HepG2 (cell line): Measurements from ENCODE around the gene NR2F1. TPM values are rescaled to one million over a fixed set of nuclear protein-coding genes. Genes with fewer than 3 reads are reported as not detected.

Experiments
- ATAC-seq: fragments of 200-7000 bp; cut with Tn5 transposase; 3 replicates; pipeline ENCODE4 v1.9.1; 2020; ENCODE audit warnings: mild to moderate bottlenecking, moderate library complexity
- BruUV-seq: library from RNA; stranded (reverse); fragments of 400-500 nt; replicated peaks from 2 replicates; lab custom pipeline; 2021; lab: Mats Ljungman, UMichigan
- CTCF ChIA-PET: fragments of 300-600 bp; formaldehyde crosslinking; extraction: SDS; loops from one replicate; lab custom pipeline; 2021; ENCODE audit warnings: low total read pairs, inconsistent platforms, low intra/inter-chr PET ratio; lab: Yijun Ruan, JAX
- POLR2A ChIA-PET: fragments of 350-600 bp; sonication (Branson Sonifier 250); formaldehyde crosslinking; loops from one replicate; lab custom pipeline; 2020; ENCODE audit warnings: antibody characterized with exemption, inconsistent platforms; lab: Yijun Ruan, JAX
- DNase-seq: peaks from one replicate; pipeline ENCODE4 v3.0.0-alpha.2; 2015; ENCODE audit warnings: low spot score
- FAIRE-seq: peaks from 3 replicates; lab custom pipeline; 2011; peaks lifted over from hg19 to GRCh38; lab: Jason Lieb, UNC
- H2AFZ ChIP-seq: one replicate; pipeline ENCODE4 v1.6.1; 2011; ENCODE audit warnings: low read length, inconsistent platforms
- H3K27ac ChIP-seq: fragments of 300-600 bp; 3 replicates; pipeline ENCODE4 v1.8.0; 2011; ENCODE audit warnings: mixed run types, mild to moderate bottlenecking, mixed read lengths, low read length, inconsistent platforms; ENCODE audit not compliant: insufficient read depth; ENCODE audit errors: extremely low read length
- H3K27me3 ChIP-seq, 2 experiments: fragments of 200-600 bp in 1 of 2; 2 replicates in 1 of 2; 3 replicates in 1 of 2; pipeline versions ENCODE4 v1.6.0 to v1.8.0; 2011; ENCODE audit warnings: low read length in 2 of 2, mild to moderate bottlenecking in 2 of 2, moderate library complexity in 2 of 2, inconsistent platforms in 1 of 2; ENCODE audit not compliant: insufficient read depth in 2 of 2, control insufficient read depth in 1 of 2
- H3K36me3 ChIP-seq, 2 experiments: fragments of 200-600 bp in 1 of 2; replicated peaks in 1 of 2; 2 replicates in 1 of 2; 3 replicates in 1 of 2; pipeline versions ENCODE4 v1.5.1 to v1.8.0; 2011; ENCODE audit warnings: low read length in 2 of 2, inconsistent platforms in 1 of 2; ENCODE audit not compliant: insufficient read depth in 2 of 2, control insufficient read depth in 1 of 2
- H3K4me1 ChIP-seq: 2 replicates; pipeline ENCODE4 v1.5.1; 2012; ENCODE audit warnings: low read length, inconsistent platforms; ENCODE audit not compliant: insufficient read depth
- H3K4me2 ChIP-seq: 2 replicates; pipeline ENCODE4 v1.6.0; 2011; ENCODE audit warnings: low read depth, low read length, inconsistent platforms
- H3K4me3 ChIP-seq, 3 experiments: fragments of 200-600 bp in 1 of 3; sonication (generic), shearing (Covaris generic) in 1 of 3; replicated peaks in 1 of 3; 2 replicates each; pipeline ENCODE4 v1.5.1; 2011 to 2016; ENCODE audit warnings: low read length in 3 of 3, inconsistent platforms in 2 of 3, low read depth in 2 of 3, mild to moderate bottlenecking in 2 of 3, control low read depth in 1 of 3, mixed read lengths in 1 of 3; ENCODE audit not compliant: insufficient read depth in 1 of 3
- H3K79me2 ChIP-seq: one replicate; pipeline ENCODE4 v1.6.1; 2011; ENCODE audit warnings: low read length, inconsistent platforms; ENCODE audit not compliant: insufficient read depth
- H3K9ac ChIP-seq: 2 replicates; pipeline ENCODE4 v1.6.0; 2011; ENCODE audit warnings: mild to moderate bottlenecking, low read depth, low read length, inconsistent platforms; ENCODE audit not compliant: insufficient read depth
- H3K9me3 ChIP-seq: 2 replicates; pipeline ENCODE4 v1.5.1; 2012; ENCODE audit warnings: mild to moderate bottlenecking, low read length
- H4K20me1 ChIP-seq: 2 replicates; pipeline ENCODE4 v1.6.0; 2011; ENCODE audit warnings: inconsistent platforms, mild to moderate bottlenecking, low read length, moderate library complexity; ENCODE audit not compliant: insufficient read depth
- MYNN ChIP-seq: sonication (generic); formaldehyde crosslinking; IDR thresholded peaks from 2 replicates; pipeline ENCODE4 v1.4.0; 2020; ENCODE audit warnings: mild to moderate bottlenecking, low read depth, missing genetic modification reagents
- SMC3 ChIP-seq: IDR thresholded peaks from 2 replicates; pipeline ENCODE4 v1.6.1; 2011; ENCODE audit warnings: low read length, improper control_type of control experiment
- ZHX1 ChIP-seq: sonication (generic); formaldehyde crosslinking; IDR thresholded peaks from 2 replicates; pipeline ENCODE4 v1.8.1; 2022; ENCODE audit warnings: low read depth, mild to moderate bottlenecking, missing genetic modification reagents
- ZSCAN30 ChIP-seq: sonication (generic); formaldehyde crosslinking; IDR thresholded peaks from 2 replicates; pipeline ENCODE4 v1.5.0; 2020; ENCODE audit warnings: mild to moderate bottlenecking, missing genetic modification reagents
- WGBS: methylation state at CpG from one replicate; pipeline ENCODE4 v1.1.6; 2017; ENCODE audit warnings: low lambda C conversion rate; 5-methylcytosine and 5-hydroxymethylcytosine counted together
- in situ Hi-C: cut with HindIII; loops from 2 replicates; pipeline ENCODE4 v1.10.0; 2017; ENCODE audit warnings: low pct_unique_long_range_greater_than_20kb; ENCODE audit not compliant: extremely low pct_ligation_motif_present
- intact Hi-C: fragments of 100-400 bp; cut with micrococcal nuclease; formaldehyde crosslinking; loops from one replicate; pipeline ENCODE4 v1.10.0; 2022; ENCODE audit not compliant: unreplicated experiment
- polyA plus RNA-seq, 8 experiments: library from polyadenylated mRNA; depleted of rRNA in 3 of 8; stranded (reverse) in 7 of 8; unstranded in 1 of 8; fragments of >200 nt; fragmentation: Illumina TruSeq in 4 of 8; extraction: Trizol in 4 of 8; gene quantifications; 2 replicates each; pipeline versions ENCODE4 v1.2.1 to v1.2.3, GENCODE V29; 2011 to 2016; ENCODE audit warnings: low read depth in 4 of 8, missing spikeins in 1 of 8, mixed read lengths in 1 of 8; ENCODE audit not compliant: insufficient read depth in 1 of 8
- total RNA-seq, 5 experiments: library from RNA; depleted of rRNA; stranded (reverse); fragments of >200 nt; fragmentation: Illumina TruSeq; extraction: Trizol; gene quantifications; 2 replicates each; pipeline ENCODE4 v1.2.3, GENCODE V29; 2016; ENCODE audit warnings: low read depth in 1 of 5

The NR2F1 gene
- total and polyA plus RNA-seq, 2 of the 13 experiments (the other 11 are each of a cell fraction or from before 2014, with no cell fraction given), result 17.1 to 59.7 TPM

GRCh38 chr5:93607367-93608258 lies 24.6 kb downstream of the NR2F1 start (continued):
- TF ChIP-seq ZHX1 (CRISPR knock-in tag) (no peak), SMC3 (peak; percentile 67), MYNN (no peak)

- Histone ChIP-seq H3K36me3 (no peaks in the 10 kb centered on the region), H3K79me2 (no peaks in the 10 kb centered on the region), H3K27ac (no peak overlapping the region), H3K9ac (no peak overlapping the region), H3K4me2 (no peak overlapping the region), H4K20me1 (no peaks in the 10 kb centered on the region), H3K4me1 (peaks cover 21% of the 10 kb centered on the region), H3K27me3 (peaks cover 3 to 67% of the 10 kb centered on the region in 2 experiments; a peak in 4 of 5 replicates), H3K4me3 (no peak overlapping the region), H3K9me3 (no peaks in the 10 kb centered on the region), H2AFZ (no peak overlapping the region)
- TF ChIP-seq ZSCAN30 (CRISPR knock-in tag), result no peak
- in situ Hi-C loops, result no loop called here
- no peak for FAIRE-seq
- intact Hi-C loops, result loop anchor here (2.0 kb wide), 1 partner anchor 306 kb away; no protein-coding TSS in a partner anchor
- POLR2A ChIA-PET, result no interaction called here
- WGBS, result 50% methylated on average over 4 of the region's 4 CpGs
- no peak for ATAC-seq
- BruUV-seq, result no TSS peak
- no peak for DNase-seq
- CTCF ChIA-PET, result interaction anchor here (1.2 to 1.7 kb wide), 2 partner anchors 22 to 193 kb away, joined by 3 to 9 read pairs; no protein-coding TSS in a partner anchor
These were observed 25.8 kb downstream of the NR2F1 start for GRCh38 chr5:93608855-93609254.
